ENCODE data around the gene DCDC2C. TPM values are rescaled to one million over a fixed set of nuclear protein-coding genes. Genes with fewer than 3 reads are reported as not detected.

The DCDC2C gene
- polyA plus RNA-seq, 1 donor = 0.46 TPM

Other genes with a start within 250 kb of the DCDC2C start
- gene ADI1, start 184.0 kb upstream of the DCDC2C start, polyA plus RNA-seq (ENCODE audit: insufficient read length) = 65.4 TPM
- gene RNASEH1, start 145.2 kb upstream of the DCDC2C start, polyA plus RNA-seq (ENCODE audit: insufficient read length) = 20.2 TPM
- gene RPS7, start 128.3 kb upstream of the DCDC2C start, polyA plus RNA-seq (ENCODE audit: insufficient read length) = 1,844 TPM
- gene COLEC11, start 108.5 kb upstream of the DCDC2C start, polyA plus RNA-seq (ENCODE audit: insufficient read length) = 0.56 TPM
- not detected for gene ALLC, start 45.4 kb upstream of the DCDC2C start, polyA plus RNA-seq (ENCODE audit: insufficient read length)

Measured in hindlimb muscle (tissue), 1 donor.